Stimulated activated CD8-positive, alpha-beta memory T cell treated with anti-CD3 and anti-CD28 coated beads, Interleukin-15, amount 100 ng/mL, for 48 hours (primary cell): ENCODE measurements around the gene SHE.

ENCODE experiments used
- DNase-seq, 2 donors: peaks; one replicate each; pipeline ENCODE4 v3.0.0-alpha.2; 2020; ENCODE audit warnings: low read depth in 2 of 2

SHE gene

GRCh38 chr1:154479764-154480421 is 22.3 kb downstream of the SHE start:
- peak in 1 of 2 donors; percentile 16 for DNase-seq

- DNase-seq: no peak
Observed at GRCh38 chr1:154478639-154479038, 23.6 kb downstream of the SHE start.

DNA sequence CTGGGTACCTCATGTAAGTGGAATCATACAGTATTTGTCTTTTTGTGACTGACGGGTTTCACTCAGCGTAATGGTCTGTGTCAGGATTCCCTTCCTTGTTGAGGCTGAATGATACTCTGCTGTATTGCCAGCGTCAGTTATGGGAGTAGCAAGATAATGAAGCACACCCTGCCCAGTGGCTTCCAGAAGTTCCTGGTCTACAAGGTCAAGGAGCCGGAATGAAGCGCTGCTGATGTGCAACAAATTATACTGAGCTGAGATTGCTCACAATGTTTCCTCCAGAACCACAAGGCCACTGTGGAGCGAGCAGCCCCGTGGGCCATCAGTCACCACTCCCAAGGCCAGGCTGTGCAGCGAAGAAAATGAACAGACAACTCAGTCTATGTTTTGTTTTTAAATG is 24.2 kb downstream of the SHE start:
- no peak for DNase-seq

GRCh38 chr1:154476791-154477190 is 25.4 kb downstream of the SHE start:
- DNase-seq: no peak

DNA sequence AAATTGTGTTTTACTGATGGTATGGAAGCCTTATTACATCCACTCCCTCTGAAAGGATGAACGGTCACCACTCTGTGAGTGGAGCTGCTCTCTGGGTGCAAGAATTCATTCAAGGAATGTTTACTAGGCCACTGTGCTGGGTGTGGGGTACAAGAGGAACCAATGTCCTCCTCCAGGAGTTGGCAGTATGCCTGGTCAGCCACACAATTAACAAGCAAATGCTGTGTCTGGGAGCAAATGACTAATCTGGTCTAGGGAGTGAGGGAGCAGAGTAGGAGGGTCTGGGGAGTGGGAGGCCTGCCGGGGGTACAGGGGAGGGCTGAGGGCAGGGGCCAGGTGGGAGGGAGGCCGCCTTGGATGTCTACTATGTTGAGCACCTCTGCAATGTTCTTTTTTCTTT is 27.4 kb downstream of the SHE start:
- DNase-seq: no peak

DNA sequence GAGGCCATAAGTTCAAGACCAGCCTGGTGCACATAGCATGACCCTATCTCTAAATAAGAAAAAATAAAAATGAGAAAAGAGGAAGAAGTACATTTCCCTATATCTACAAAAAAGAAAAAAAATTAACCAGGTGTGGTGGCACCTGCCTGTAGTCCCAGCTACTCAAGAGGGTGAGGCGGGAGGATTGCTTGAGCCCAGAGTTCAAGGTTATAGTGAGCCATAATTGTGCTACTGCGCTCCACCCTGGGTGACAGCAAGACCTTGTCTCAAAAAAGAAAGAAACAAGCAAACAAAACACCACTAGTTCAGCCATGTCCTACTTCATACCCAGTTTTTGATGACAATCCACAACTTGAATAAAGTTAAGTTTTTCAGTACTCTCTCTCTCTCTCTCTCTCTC is 30.9 kb downstream of the SHE start:
- DNase-seq: no peak

- no peak for DNase-seq
Observed at GRCh38 chr1:154469844-154470560, 32.2 kb downstream of the SHE start.

- DNase-seq: no peak
Observed at GRCh38 chr1:154468535-154469250, 33.5 kb downstream of the SHE start.

DNA sequence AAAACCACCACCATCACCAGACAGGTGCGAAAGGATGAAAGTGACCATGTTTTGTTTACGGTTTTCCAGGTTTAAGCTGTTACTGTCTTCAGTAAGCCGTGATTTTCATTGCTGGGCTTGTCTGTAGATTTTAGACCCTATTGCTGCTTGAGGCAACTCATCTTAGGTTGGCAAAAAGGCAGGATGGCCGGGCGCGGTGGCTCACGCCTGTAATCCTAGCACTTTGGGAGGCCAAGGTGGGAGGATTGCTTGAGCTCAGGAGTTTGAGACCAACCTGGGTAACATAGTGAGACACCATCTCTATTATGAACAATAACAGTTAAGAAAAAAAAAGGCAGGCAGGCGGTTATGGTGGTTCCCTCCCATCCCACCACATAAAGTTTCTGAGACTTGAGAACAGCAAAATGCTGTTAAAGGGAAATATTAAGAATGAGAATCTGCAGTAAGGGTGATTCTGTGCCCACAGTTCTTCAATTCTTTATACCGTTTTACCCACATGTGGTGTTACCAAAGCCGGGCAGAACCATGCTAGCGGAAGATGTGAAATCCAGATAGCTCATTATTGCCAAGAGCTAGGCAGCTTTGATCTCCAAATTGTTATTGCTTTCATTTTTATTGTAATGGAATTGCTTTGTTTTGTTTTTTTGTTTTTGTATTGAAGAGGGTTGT is 34.6 kb downstream of the SHE start:
- DNase-seq: no peak

DNA sequence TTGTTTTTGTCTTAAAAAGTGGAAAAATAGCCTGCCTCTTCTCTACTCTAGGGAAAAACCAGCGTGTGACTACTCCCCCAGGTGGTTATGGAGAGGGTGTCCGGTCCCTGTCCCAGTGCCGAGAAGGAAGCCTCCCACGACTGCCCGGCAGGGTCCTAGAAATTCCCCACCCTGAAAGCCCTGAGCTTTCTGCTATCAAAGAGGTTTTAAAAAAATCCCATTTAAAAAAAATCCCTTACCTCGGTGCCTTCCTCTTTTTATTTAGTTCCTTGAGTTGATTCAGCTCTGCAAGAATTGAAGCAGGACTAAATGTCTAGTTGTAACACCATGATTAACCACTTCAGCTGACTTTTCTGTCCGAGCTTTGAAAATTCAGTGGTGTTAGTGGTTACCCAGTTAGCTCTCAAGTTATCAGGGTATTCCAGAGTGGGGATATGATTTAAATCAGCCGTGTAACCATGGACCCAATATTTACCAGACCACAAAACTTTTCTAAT is 35.2 kb downstream of the SHE start:
- no peak for DNase-seq

- DNase-seq: no peak
Observed at GRCh38 chr1:154466206-154466605, 36.0 kb downstream of the SHE start.

DNA sequence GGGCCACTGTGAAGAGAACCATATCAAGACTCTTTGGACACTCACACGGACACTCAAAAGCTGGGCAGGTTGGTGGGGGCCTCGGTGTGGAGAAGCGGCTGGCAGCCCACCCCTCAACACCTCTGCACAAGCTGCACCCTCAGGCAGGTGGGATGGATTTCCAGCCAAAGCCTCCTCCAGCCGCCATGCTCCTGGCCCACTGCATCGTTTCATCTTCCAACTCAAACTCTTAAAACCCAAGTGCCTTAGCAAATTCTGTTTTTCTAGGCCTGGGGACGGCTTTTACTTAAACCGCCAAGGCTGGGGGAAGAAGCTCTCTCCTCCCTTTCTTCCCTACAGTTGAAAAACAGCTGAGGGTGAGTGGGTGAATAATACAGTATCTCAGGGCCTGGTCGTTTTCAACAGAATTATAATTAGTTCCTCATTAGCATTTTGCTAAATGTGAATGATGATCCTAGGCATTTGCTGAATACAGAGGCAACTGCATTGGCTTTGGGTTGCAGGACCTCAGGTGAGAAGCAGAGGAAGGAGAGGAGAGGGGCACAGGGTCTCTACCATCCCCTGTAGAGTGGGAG is 36.5 kb downstream of the SHE start:
- no peak for DNase-seq

GRCh38 chr1:154463512-154463990 is 38.7 kb downstream of the SHE start:
- peak; percentile 42 to 59 for DNase-seq

DNA sequence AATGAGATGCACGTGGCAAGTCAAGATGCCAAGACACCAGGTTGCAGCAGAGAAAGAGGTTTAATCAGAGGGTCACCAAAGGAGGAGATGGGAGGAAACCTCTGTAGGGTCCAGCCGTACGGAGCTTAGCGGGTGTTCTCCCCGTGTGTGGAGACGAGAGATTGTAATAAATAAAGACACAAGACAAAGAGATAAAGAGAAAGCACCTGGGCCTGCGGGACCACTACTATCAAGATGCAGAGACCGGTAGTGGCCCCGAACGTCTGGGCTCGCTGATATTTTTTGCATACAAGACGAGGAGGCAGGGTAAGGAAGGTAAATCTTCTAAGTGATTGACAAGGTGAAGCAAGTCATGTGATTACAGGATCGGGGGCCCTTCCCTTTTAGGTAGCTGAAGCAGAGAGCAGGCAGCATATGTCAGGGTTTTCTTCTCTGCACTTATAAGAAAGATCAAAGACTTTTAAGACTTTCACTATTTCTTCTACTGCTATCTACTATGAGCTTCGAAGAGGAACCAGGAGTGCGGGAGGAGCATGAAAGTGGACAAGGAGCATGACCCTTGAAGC is 41.4 kb downstream of the SHE start:
- DNase-seq: no peak

DNA sequence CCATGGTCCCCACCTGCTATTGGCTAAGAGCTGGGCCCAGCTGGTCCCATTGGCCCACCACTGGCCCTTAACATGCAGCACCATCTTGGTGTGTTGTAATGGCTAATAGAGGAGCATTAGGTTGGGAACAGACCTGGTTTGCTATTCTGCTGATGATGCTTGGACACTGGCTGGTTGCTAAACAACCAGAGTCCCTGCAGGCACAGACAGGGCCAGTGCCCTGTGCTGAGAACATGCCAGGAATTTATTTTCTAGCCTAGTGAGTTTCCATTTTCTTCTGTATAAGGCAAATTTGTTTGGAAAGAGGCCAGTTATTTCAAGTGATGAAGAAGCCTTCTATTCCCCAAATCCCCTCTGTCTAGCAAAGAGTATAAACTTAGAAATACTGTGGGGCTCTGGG is 43.1 kb downstream of the SHE start:
- DNase-seq: no peak

DNA sequence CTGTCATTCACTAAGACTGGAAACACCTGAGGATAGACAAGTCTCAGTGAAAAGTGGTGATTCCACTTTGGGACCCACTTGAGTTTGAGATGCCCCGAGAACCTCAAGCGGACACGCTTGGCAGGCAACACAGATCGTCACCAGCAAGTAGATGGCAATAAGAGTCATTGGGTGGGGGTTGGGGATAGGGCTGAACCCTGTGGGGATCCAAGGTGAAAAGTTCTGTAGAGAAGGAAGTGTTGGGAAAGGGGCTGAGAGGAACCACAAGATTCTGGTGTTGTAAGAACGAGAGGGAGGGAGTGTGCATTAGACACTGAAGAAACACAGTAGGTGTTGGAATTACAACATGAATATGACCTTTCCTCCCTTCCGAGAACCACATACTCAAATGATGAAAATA is 45.6 kb downstream of the SHE start:
- no peak for DNase-seq

DNA sequence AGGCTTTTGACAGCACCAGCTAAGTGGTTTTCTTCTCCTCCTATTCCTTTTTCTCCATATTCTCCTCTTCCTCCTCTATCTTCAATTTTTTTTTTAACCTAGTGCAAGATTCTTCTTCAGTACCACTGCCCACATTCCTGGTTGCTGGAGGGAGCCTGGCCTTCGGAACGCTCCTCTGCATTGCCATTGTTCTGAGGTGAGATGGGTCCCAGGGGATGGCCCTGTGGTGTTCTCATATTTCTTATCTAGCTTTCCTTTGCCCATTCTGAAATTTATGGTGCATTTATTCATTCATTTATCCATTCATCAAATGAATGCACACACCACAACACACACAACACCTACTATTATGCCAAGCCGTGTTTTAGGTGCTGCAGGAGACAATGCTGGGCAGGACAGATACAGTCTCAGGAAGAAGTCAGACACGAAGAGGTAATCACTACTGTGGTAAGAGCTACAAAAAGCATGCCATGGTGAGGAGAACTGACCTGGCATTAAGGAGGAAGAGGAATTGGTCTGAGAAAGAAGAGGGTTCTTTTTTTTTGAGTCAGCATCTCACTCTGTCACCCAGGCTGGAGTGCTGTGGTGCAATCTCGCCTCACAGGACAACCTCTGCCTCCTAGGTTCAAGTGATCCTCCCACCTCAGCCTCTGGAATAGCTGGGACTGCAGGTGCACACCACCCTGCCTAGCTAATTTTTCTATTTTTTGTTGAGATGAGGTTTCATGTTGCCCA is 47.7 kb downstream of the SHE start:
- DNase-seq: no peak

DNA sequence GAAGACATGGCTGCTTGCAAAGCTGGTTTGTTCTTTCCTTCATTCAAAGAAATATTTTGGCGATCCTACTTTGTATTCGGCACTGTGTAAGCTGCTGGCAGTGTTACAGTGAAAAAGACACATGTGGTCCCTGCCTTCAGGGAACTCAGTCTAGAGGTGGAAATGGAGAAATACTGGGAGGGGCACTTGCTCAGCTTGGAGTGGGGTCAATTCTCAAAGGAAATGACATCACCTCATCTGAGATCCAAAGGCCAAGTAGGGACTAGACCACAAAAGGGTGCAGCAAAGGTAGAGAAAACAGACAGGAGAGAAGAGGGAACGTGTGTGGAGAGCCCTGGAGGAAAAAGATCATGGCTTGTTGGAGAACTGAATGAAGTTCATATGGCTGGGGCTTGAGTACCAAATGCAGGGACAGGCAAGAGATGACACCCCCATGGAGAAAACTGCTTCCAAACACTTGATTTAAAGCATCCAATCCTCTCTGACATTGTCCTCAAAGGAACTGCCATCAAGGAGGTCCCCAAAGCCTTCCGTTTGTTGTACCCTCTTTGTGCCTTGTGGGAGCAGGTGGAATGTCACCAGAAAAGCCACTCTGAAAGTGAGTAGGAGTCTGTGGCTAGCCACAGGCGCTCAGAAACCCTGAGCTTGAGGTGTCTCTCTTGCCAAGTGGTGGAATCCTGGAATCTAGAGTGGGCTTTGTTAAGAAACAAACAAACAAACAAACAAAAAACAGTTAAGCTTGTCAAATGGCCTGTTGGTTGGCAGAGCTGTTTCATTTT is 48.4 kb downstream of the SHE start:
- DNase-seq: no peak

DNA sequence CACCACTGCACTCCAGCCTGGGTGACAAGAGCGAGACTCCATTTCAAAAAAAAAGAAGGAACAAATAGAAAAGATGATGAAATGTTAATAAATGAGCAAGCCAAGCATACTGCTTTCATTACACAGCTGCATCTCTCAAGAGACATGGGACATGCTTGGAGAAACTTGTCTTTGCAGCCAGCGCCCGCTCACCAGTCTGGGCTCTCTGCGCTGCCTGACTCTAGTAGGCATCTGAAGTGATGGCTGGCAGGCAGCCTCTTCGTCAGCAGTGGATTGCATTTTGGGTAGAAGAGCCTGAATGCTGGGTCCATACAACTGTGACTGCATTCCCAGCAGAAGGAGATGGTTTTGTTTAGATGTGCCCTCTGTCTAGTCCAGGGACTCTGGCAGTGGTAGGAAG is 49.1 kb downstream of the SHE start:
- DNase-seq: no peak

GRCh38 chr1:154448331-154448811 is 53.8 kb downstream of the SHE start:
- DNase-seq: no peak
